DND-41 (cell line): ENCODE results near the gene PM20D2.

Experiments
- ATAC-seq: fragments of 200-7000 bp; cut with Tn5 transposase; 3 replicates; pipeline ENCODE4 v1.9.1; 2021; ENCODE audit warnings: low read depth; ENCODE audit not compliant: insufficient read depth
- DNase-seq: peaks from one replicate; pipeline ENCODE4 v3.0.0-alpha.2; 2020
- H2AFZ ChIP-seq: 2 replicates; pipeline ENCODE4 v1.6.0; 2012; ENCODE audit warnings: low read depth, low read length
- H3K27ac ChIP-seq: 2 replicates; pipeline ENCODE4 v1.5.1; 2012; ENCODE audit warnings: low read length, inconsistent platforms
- H3K27me3 ChIP-seq: fragments of 200-600 bp; sonication (generic); 2 replicates; pipeline ENCODE4 v1.6.0; 2012; ENCODE audit warnings: low read length, mild to moderate bottlenecking, inconsistent platforms; ENCODE audit not compliant: insufficient read depth, poor library complexity
- H3K36me3 ChIP-seq: 2 replicates; pipeline ENCODE4 v1.5.1; 2012; ENCODE audit warnings: low read length, inconsistent platforms; ENCODE audit not compliant: insufficient read depth
- H3K4me1 ChIP-seq: 2 replicates; pipeline ENCODE4 v1.5.1; 2012; ENCODE audit warnings: mild to moderate bottlenecking, low read length; ENCODE audit not compliant: insufficient read depth
- H3K4me2 ChIP-seq: 2 replicates; pipeline ENCODE4 v1.6.0; 2012; ENCODE audit warnings: mild to moderate bottlenecking, moderate library complexity, low read length, inconsistent platforms; ENCODE audit not compliant: insufficient read depth
- H3K4me3 ChIP-seq, 2 experiments: fragments of 200-600 bp in 1 of 2; shearing (Covaris generic) in 1 of 2; 2 replicates each; pipeline ENCODE4 v1.5.1; 2012 to 2016; ENCODE audit warnings: inconsistent platforms in 2 of 2, low read length in 2 of 2, mild to moderate bottlenecking in 2 of 2, low read depth in 1 of 2, moderate library complexity in 1 of 2
- H3K79me2 ChIP-seq: 2 replicates; pipeline ENCODE4 v1.6.0; 2012; ENCODE audit warnings: low read length, inconsistent platforms; ENCODE audit not compliant: insufficient read depth
- H3K9ac ChIP-seq: 2 replicates; pipeline ENCODE4 v1.6.0; 2012; ENCODE audit warnings: low read depth, mild to moderate bottlenecking, inconsistent platforms, low read length, moderate library complexity
- H3K9me3 ChIP-seq: 2 replicates; pipeline ENCODE4 v1.5.1; 2012; ENCODE audit warnings: low read length, moderate library complexity, mild to moderate bottlenecking, inconsistent platforms; ENCODE audit not compliant: insufficient read depth, severe bottlenecking
- H4K20me1 ChIP-seq: 2 replicates; pipeline ENCODE4 v1.6.0; 2012; ENCODE audit warnings: low read length; ENCODE audit not compliant: insufficient read depth
- EZH2 ChIP-seq: IDR thresholded peaks from 3 replicates; pipeline ENCODE4 v1.6.1; 2012; ENCODE audit warnings: borderline replicate concordance, low read depth, mild to moderate bottlenecking, moderate library complexity, low read length, inconsistent platforms; ENCODE audit not compliant: severe bottlenecking
- TF ChIP-seq, protein P1 (sequence below): IDR thresholded peaks from 2 replicates; pipeline ENCODE4 v1.5.1; 2012; ENCODE audit warnings: borderline replicate concordance, low read length, moderate library complexity, mild to moderate bottlenecking; ENCODE audit not compliant: poor library complexity, severe bottlenecking; ENCODE audit errors: extremely low read depth

Gene PM20D2, protein sequence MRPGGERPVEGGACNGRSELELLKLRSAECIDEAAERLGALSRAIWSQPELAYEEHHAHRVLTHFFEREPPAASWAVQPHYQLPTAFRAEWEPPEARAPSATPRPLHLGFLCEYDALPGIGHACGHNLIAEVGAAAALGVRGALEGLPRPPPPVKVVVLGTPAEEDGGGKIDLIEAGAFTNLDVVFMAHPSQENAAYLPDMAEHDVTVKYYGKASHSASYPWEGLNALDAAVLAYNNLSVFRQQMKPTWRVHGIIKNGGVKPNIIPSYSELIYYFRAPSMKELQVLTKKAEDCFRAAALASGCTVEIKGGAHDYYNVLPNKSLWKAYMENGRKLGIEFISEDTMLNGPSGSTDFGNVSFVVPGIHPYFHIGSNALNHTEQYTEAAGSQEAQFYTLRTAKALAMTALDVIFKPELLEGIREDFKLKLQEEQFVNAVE

DNA sequence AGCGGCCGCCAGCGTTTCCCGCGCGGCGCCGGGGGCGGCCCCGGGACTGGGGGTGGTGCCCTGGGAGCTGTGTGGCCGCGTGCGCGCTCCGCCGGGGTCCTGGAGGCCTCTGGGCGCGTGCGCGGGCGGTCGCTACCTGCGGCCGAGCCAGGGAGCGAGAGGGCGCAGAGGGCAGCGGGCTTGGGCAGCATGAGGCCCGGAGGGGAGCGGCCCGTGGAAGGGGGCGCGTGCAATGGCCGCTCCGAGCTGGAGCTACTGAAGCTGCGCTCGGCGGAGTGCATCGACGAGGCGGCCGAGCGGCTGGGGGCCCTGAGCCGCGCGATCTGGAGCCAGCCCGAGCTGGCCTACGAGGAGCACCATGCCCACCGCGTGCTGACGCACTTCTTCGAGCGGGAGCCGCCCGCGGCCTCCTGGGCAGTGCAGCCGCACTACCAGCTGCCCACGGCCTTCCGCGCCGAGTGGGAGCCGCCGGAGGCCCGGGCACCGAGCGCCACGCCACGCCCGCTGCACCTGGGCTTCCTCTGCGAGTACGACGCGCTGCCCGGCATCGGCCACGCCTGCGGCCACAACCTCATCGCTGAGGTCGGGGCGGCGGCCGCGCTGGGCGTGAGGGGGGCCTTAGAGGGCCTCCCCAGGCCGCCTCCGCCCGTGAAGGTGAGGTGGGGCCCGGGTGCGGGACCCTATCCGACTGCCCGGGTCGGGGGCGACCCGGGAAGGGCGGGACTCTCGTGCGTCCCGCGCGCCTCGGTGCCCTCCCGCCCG, at the start of gene PM20D2:
Gene PM20D2 (plus strand): TSS at position 100 of the 762 bp plus-strand sequence. CDS start 90 bp downstream, at position 190.
- Histone ChIP-seq H3K4me3 (peak within 1 kb of the TSS; percentile 63 to 77), H3K9ac (peak within 1 kb of the TSS; percentile 95), H4K20me1 (peaks cover 6% of the 10 kb centered on the region; the same call in 1 of the 2 replicates), H3K36me3 (peaks cover 16% of the 10 kb centered on the region), H3K79me2 (peaks cover 34% of the 10 kb centered on the region), H2AFZ (peak within 1 kb of the TSS; percentile 88), H3K4me1 (peaks cover 42% of the 10 kb centered on the region), H3K27me3 (no peaks in the 10 kb centered on the region), H3K27ac (peak within 1 kb of the TSS; percentile 80), H3K9me3 (no peaks in the 10 kb centered on the region), H3K4me2 (peak within 1 kb of the TSS; percentile 81)
- peak; percentile 88 for ATAC-seq
- TF ChIP-seq, protein P1, sequence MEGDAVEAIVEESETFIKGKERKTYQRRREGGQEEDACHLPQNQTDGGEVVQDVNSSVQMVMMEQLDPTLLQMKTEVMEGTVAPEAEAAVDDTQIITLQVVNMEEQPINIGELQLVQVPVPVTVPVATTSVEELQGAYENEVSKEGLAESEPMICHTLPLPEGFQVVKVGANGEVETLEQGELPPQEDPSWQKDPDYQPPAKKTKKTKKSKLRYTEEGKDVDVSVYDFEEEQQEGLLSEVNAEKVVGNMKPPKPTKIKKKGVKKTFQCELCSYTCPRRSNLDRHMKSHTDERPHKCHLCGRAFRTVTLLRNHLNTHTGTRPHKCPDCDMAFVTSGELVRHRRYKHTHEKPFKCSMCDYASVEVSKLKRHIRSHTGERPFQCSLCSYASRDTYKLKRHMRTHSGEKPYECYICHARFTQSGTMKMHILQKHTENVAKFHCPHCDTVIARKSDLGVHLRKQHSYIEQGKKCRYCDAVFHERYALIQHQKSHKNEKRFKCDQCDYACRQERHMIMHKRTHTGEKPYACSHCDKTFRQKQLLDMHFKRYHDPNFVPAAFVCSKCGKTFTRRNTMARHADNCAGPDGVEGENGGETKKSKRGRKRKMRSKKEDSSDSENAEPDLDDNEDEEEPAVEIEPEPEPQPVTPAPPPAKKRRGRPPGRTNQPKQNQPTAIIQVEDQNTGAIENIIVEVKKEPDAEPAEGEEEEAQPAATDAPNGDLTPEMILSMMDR, result no peak
- no peak for TF ChIP-seq EZH2
- DNase-seq, result peak; percentile 78

DNA sequence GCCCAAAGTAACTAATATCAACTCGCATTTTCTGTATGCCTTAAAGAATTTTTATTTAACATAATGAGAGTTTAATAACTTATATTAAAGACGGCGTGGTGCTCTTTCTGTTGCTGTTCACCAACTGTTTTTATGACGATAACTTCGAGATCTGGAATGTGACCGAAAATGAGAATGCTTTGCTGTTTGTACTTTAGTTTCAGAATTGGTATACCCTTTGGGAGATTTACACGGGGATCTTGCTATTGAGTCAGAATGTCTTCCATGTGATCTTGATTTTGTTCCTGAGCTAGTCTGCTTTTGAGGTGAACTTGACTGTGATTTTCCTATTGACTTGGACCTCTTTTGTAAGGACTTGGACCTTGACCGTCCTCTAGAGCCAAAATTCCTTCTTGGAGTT, 47.4 kb upstream of the PM20D2 start:
- H3K4me3 ChIP-seq, result no peak overlapping the region
- no peaks in the 10 kb centered on the region for H3K4me1 ChIP-seq
- ATAC-seq (no peak), DNase-seq (no peak)
- no peaks in the 10 kb centered on the region for H3K27me3 ChIP-seq
- no peak overlapping the region for H3K27ac ChIP-seq
- no peaks in the 10 kb centered on the region for H4K20me1 ChIP-seq
- TF ChIP-seq, protein P1, result no peak
- no peak for TF ChIP-seq EZH2
- H2AFZ ChIP-seq, result no peak overlapping the region
- no peaks in the 10 kb centered on the region for H3K36me3 ChIP-seq
- H3K79me2 ChIP-seq, result no peaks in the 10 kb centered on the region
- H3K9ac ChIP-seq, result no peak overlapping the region
- no peak overlapping the region for H3K4me2 ChIP-seq
- H3K9me3 ChIP-seq, result no peaks in the 10 kb centered on the region

GRCh38 chr6:89100114-89100513, 45.7 kb upstream of the PM20D2 start:
- no peak overlapping the region for H2AFZ ChIP-seq
- no peak for DNase-seq
- H4K20me1 ChIP-seq, result no peaks in the 10 kb centered on the region
- no peak overlapping the region for H3K4me3 ChIP-seq
- H3K79me2 ChIP-seq, result no peaks in the 10 kb centered on the region
- no peaks in the 10 kb centered on the region for H3K9me3 ChIP-seq
- H3K27ac ChIP-seq, result no peak overlapping the region
- no peaks in the 10 kb centered on the region for H3K36me3 ChIP-seq
- ATAC-seq, result no peak
- no peak overlapping the region for H3K4me2 ChIP-seq
- H3K27me3 ChIP-seq, result no peaks in the 10 kb centered on the region
- no peak overlapping the region for H3K9ac ChIP-seq
- H3K4me1 ChIP-seq, result no peaks in the 10 kb centered on the region
- TF ChIP-seq EZH2, result no peak
- TF ChIP-seq, protein P1, result no peak
